SK-N-SH (cell line): ENCODE data around the gene GABRA5.

Source experiments
- CHD2 ChIP-seq: fragments of 150-350 bp; IDR thresholded peaks from 2 replicates; pipeline ENCODE4 v1.6.1; 2018; ENCODE audit warnings: low read length; ENCODE audit not compliant: partially characterized antibody
- CTCF ChIP-seq: fragments of 200-600 bp; sonication (generic); IDR thresholded peaks from 2 replicates; pipeline ENCODE4 v1.6.1; 2017; ENCODE audit warnings: antibody characterized with exemption, mild to moderate bottlenecking, moderate library complexity
- EP300 ChIP-seq, 2 experiments: IDR thresholded peaks; 2 replicates each; pipeline versions ENCODE4 v1.4.0 to v1.6.1; 2012; ENCODE audit warnings: borderline replicate concordance in 1 of 2, low read depth in 1 of 2, low read length in 1 of 2
- JUND ChIP-seq: IDR thresholded peaks from 2 replicates; pipeline ENCODE4 v1.4.0; 2012
- NFIC ChIP-seq: IDR thresholded peaks from 2 replicates; pipeline ENCODE4 v1.4.0; 2012; ENCODE audit warnings: borderline replicate concordance
- POLR2AphosphoS5 ChIP-seq: IDR thresholded peaks from 2 replicates; pipeline ENCODE4 v1.6.1; 2012; ENCODE audit warnings: low read depth, low read length
- RAD21 ChIP-seq: IDR thresholded peaks from 2 replicates; pipeline ENCODE4 v1.6.1; 2012; ENCODE audit warnings: mild to moderate bottlenecking, low read length
- REST ChIP-seq: IDR thresholded peaks from 2 replicates; pipeline ENCODE4 v1.6.1; 2012; ENCODE audit warnings: mild to moderate bottlenecking, low read depth, low read length, moderate library complexity
- SIN3A ChIP-seq: IDR thresholded peaks from 2 replicates; pipeline ENCODE4 v1.6.1; 2012; ENCODE audit warnings: low read depth, mild to moderate bottlenecking, low read length, moderate library complexity, borderline replicate concordance
- USF1 ChIP-seq: IDR thresholded peaks from 2 replicates; pipeline ENCODE4 v1.4.0; 2012; ENCODE audit warnings: low read depth, borderline replicate concordance

GRCh38 chr15:26981492-26981891 is 114.6 kb downstream of the GABRA5 start:
- TF ChIP-seq CTCF (no peak), USF1 (no peak), RAD21 (no peak), EP300 (IDR thresholded peaks at IDR 0.05; ENCODE audit: borderline replicate concordance in 1 of 2, low read depth in 1 of 2, low read length in 1 of 2) (no peak), NFIC (no peak), REST (no peak), CHD2 (no peak), SIN3A (no peak), POLR2AphosphoS5 (no peak), JUND (no peak)
